IPS-NIHi11 (cell line): ENCODE data around the gene DLK1.

Experiments used
- DNase-seq: peaks from one replicate; pipeline ENCODE4 v3.0.0; 2012; ENCODE audit warnings: mixed read lengths, low spot score

The DLK1 gene

DNA sequence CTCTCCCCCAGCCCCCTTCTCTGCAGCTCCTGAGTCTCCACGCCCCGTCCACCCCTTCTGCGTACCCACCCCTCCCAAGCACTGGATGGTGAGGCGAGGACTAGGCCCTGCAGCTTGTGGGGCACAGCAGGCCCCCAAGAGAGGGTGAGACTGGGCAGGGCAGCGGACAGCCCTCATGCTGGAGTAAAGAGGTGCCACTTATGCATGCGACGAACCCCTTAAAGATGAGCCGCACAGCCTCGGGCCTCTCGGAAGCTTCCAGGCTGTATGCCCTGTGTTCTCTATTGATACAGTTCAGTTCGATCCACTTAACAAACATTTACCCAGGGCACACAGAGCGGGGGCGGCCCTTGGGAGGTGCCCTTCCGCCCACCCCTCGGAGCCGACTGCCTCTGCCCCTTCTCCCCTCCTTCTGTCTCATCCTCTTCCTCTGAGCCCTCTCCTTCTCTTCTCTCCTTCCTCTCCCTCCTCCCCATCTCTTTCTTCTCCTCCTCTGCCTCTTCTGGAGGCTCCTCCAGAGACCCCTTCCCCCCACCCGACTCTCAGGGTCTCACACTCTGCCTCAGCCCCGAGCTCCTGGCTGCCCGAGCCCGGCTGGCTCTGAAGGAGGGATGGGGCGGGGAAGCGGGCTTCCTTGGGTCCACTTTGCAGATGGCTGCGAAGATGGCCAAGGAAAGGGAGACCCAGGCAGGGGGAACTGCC lies 32.7 kb upstream of the DLK1 start:
- DNase-seq = no peak

DNA sequence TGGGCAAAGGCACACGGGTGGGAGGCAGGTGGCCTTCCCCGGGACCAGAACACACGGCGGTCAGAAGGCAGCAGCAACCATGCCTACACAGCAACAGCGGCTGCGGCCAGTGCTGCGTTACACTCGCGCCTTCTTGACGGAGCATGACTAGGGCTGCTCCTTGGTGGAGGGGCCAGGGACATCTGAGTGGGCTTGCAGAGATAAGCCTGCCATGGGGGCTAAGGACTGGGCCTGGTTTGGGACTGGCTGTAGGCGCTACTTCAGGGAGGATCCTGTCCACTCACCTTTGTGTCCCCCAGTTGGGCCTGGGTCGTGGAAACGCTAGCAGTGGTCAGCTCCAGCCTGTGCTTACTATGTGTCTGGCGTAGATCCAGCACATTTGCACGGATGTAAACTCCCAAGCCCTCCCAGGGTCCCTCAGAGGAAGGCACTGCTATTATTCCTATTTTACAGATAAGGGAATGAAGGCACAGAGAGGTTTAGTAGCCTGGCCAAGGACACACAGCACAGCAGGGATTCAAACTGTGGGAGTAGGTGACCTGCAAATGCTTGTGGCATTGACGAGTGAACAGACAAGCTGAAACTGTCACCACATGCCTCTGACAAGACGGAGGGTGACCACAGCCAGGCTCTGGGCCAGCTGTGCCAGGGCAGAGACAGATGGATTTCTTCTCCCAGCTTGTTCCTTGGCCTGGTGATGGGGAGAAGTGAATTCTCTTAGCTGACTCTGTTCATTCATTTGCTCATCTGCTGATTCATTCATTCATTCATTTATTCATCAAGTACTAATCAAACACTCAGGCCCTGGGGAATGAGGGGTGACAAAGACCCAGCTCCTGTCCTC lies 31.9 kb upstream of the DLK1 start:
- DNase-seq = no peak

DNA sequence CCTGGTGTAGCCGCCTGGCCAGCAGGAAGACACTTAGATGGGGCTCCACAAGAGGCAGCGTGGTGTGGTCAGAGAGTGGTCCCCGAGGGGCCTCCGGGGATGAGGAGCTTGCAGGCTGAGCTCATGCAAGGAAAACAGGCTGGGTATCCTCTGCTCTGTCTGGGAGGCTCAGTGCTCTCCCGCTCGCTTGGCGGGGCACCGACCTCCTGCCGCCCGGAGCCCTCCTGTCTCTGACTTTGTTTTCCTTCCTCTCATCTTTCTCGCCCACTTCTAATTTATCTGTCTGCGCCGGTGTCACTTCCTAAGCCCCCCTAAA lies 31.3 kb upstream of the DLK1 start:
- DNase-seq = no peak

DNA sequence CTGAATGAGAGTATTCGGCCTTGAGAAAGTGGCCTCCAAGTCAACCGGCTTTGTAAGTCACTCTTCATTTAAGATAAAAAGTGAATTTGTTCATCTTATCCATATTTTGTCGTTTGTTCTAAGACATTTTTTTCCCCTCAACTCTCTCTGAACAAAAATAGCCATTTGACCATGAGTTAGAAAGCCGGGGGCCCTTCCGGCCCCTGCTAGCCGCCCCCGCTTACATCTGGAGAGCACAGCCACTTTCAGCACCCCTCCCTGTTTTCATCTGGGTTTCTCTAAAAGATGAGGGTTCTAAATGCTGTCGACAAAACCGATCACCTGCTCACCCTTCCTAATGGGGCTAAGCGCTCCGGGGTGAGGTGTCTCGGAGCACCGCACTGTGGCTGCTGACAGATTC lies 30.7 kb upstream of the DLK1 start:
- no peak for DNase-seq

DNA sequence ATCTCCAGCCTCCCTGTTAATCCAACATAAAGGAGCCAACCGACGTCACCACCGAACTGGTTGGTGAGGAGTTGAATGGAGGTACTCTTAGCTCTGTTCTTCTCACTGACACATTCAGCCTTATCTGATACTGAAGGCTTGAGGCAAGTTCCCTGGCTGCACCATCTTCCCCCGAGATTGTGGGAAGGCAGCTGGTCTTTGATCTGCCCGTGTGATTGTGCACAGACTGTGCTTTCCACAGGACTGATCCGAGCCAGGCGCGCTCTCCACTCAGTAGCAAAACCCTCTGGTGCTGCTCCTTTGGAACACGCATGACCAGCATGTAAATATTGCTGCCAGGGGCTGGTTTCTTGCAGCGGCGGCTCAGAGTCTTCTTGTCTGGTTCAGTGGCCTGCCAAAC lies 30.1 kb upstream of the DLK1 start:
- no peak for DNase-seq

DNA sequence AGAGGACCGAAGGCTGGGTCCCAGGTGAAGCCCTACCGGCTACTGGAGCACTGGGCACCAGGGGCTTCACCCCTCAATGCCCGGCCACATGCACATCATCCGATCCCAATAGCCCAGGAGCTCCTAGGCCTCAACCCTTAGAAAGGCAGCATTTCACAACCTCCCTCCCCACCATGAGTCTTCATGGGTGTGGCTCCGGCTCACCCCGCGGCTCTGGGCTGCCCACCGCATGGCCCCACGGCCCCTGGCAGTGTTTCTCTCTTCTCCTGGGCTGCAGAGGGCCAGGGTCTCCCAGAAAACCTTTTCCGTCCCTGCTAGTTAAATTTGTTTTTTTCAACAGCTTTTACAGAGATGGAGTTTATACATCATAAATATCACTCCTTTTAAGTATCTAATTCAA lies 28.6 kb upstream of the DLK1 start:
- no peak for DNase-seq

DNA sequence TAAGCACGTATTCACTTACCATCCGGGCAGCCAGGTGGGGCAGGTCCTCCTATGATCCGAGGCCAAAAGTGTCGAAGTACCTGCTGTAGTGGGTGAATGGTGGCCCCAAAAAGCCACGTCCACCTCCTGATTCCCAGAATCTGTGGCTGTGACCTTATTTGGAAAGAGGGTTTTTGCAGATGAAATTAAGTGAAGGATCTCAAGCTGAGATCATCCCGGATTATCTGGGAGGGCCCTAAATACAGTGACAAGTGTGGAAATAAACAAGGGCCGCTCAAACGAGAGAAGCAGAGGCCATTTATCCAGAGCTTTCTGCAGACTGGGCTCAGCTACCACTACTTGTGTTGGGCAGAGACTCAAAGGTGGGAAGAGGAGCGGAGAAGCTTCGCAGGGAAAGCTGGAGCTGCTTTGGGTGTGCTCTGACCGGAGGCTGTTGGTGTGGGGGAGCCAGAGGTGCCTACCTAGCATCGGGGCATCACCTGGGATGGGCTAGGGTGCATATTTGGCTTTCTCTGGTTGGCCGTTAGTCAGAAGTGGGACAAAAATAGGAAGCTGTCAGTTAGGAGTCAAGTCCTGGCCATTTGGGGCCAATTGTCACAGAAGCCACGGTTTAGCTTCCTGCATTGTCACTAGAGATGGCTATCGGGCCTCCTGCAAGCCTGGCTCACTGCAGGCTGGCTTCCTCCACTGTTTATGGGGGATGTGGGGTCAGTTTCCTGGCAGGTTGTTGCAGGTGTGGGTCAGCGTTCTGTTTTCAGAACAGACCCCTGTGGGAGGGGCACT lies 27.8 kb upstream of the DLK1 start:
- no peak for DNase-seq

DNA sequence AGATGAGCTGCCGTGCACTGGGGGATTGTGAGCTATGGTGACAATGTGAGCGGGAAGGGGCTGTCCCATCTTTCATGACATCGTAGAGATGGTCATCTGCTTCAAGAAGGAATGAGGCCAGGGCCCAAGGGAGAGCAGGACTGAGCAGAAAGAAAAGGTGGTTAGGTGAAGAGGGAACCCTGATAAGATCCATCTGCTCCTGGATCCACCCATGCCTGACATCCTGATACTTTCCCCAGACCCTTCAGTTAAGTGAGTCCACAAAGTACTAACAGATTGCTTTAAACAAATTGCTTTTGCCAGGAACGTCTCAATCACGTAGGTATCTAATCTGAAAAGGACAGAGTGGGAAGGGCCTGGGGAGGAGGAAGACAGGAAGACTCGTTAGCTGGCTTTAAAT lies 25.4 kb upstream of the DLK1 start:
- no peak for DNase-seq

DNA sequence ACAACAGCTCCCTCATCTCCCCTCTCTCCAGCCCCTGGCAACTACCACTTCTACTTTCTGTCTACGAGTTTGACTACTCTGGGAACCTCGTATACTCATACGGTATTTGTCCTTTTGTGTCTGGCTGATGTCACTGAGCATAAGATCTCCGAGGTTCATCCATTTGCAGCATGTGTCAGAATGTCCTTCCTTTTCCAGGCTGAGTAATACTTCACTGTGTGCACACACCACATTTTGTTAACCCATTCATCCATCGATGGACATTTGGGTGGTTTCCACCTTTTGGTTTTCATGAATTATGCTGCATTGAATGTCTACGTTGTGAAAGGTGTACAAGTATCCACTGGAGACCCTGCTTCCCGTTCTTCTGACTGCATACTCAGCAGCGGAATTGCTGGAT lies 24.1 kb upstream of the DLK1 start:
- DNase-seq = no peak

DNA sequence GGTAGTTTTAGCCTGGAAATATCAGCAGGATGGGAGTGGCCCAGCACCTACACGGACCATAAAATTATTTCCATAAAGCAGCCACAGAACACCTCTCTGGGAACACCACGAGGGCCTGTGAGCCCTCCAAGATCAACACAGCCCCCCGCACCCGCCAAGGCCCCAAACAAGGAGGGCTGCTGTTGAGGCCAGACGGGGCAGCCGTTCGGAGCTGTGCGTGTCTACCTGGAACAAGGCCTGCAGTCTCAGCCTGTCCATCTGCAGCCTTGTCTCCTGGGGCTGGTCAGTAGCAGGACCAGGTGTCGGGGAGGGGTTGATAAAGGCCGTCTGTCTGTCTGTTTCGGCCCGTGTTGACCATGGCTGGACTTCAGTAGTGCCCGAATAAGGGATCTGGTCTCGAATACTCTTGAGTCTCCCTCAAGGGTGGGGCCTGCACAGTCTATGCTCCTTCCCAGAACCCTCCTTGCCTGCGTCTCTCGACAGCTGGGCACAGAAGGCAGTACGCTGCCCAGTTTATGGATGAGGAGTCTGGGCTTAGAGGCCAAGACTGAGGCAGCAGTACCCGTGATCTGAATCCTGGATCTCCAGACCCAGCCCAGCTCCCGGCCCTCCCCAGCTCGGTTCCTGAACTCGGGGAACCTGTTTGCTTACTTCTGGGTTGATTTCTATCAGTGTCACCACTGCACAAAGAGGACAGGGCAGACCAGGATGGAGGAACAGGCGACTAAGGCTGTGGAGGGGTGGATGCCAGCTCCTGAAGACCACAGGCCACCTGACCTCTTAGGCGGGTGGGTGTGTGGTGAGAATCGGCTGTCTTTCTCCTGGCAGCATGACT lies 23.1 kb upstream of the DLK1 start:
- DNase-seq = no peak

DNA sequence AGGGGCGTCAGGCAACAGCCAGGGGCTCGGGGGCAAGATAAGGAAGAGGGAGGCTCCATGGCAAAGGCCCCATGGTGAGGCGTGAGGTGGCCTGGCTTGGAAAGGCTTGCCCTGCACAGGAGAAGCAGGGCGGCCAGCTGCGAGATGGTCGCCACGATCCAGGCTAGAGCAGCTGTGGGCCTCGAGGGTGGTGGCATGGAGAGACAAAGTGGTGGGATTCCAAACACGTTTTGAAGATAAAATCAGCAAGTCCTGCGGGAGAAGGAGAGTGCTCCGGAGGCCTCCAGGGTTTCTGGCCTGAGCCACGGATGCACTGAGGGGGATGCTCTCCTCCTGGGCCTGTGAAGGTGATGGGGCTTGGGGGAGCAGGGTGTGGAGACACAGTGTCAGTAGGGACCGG lies 20.5 kb upstream of the DLK1 start:
- no peak for DNase-seq

DNA sequence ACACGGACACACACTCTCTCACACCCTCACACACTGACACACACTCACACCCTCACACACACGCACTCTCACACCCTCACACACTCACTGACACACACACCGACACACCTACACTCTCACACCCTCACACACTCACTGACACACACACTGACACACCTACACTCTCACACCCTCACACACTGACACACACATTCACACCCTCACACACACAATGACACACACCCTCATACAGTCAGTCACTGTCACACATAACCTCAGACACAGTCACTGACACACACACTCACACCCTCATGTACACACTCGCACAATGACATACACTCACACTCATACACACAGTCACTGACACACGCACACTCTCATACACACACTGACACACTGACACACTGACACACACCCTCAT lies 19.8 kb upstream of the DLK1 start:
- DNase-seq = no peak

DNA sequence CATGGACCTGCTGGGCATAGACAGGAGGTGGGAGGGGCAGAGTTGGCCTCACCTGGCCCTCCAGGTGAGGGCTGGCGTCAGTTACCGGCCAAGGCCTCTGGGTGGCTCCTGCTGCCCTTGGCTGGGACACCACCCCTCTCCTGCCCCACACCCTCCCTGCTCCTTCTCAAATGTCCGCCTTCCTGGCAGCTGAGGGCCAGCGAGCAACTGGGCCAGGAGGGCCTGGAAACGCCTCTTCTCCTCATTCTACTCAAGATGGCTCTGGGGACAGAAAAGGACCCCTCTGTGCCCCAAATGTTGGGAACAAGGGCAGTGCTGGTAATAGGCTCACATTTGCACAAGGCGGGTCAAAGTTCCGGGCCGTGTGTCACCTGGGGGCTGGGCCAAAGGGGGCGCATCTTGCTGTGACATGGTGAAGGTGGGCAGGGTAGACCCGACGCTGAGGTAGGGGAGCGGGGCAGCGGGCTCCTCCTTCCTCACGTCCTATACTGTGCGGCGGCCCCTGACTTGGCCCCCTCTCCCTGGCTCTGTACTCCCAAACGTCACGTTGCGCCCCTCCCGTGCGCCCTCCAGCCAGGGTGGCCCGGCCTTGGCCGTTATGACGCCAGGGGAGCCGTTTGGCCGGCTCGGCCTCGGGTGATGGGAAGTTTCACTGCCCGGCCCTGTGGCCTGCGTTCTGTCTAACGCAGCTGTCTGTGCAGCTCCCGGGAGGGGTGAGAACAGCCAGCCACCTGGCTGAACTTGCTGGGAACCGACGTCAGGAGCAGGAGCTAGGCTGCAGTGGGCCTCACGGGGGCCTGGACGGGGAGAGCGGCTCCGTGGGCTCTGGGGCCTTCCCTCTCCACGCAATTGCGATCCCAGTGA lies 18.0 kb upstream of the DLK1 start:
- DNase-seq = peak; percentile 87

DNA sequence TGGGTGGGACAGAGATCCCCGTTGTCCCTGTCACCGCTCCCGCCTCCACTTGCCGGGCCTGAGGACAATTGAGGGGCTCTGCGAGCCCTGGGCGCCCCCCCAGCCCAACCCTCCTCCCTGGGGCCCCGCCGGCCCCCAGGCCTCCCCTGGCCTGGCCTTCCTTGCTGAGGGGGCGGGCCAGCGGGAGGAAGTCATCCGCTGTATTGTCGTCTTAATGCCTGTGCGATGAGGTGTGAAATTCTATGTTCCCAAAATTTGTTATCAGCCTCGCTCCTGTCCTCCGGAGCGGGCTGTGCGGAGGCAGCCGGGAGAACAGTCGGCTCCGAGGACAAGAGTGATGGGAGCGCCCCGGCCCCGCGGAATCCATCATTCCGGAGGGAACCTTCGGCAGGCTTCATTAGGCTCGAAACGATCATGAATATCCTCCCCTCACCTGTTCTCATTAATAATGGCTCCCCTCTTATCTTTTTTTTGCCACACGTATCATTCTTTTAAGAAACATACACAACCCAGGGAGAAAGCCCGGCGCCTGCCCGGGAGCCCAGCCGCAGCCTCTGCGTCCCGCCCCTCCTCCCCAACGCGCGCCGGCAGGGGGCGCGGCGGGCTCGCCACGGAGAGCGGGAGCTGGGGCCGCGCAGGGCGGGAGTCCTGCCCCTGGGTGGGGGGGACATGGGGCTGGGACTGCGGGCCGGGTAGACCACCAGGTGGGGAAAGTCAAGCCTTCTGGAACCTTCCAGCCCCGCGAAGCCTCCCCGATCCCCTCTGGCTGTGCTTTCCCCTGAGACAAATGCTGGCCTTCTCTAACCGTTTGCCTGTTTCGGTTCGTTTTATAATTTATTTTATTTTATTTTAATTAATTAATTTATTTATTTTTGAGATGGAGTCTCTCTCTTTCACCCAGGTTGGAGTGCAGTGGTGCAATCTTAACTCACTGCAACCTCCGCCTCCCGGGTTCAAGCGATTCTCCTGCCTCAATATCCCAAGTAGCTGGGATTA lies 17.1 kb upstream of the DLK1 start:
- peak; percentile 69 for DNase-seq

DNA sequence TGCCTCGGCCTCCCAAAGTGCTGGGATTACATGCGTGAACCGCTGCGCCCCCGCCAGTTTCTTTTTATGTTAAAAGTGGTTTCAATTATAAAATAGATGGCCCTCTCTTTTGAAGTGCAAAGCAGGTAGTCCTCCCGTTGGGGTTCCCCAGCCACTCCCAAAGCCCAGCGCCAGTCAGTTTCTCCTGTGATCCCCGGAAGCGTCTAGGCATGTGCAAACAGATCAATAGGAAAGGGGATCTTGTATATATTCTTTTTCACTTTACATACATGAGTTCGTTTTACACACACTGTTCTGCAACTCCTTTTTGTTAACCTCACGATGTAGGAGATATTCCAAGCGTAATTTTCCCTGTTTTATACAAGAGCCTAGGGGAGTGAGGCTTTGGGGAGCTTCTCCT lies 16.3 kb upstream of the DLK1 start:
- DNase-seq = no peak

DNA sequence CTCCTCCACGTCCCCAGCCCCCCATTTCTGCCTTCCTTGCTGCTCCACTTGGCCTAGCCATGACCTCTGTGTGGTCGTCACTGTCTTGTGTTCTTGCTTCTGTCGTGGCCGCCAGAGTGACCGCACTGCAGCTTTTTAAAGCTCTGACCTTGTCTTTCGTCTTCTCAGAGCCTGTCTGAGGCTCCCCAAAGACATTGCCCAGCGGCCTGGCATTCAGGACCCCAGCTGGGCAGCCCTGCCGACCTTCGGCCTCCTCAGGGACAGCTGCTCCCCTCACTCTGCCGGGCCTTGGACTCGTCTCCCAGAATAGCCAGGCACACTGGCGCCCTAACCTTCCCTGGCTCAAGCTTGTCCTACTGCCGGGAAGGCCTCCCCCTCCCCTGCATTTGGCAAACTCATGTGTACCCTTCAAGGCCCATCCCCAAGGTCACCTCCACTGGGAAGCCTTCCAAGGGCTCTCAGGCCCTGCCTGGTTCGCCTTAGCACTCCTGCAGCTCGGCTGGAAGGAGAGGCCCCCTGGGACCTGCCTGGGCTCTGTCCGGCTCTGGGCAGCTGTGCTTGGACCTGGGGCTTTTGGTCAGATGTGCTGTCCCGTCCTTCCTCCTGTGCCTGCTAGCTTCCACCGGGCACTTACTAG lies 15.7 kb upstream of the DLK1 start:
- no peak for DNase-seq

DNA sequence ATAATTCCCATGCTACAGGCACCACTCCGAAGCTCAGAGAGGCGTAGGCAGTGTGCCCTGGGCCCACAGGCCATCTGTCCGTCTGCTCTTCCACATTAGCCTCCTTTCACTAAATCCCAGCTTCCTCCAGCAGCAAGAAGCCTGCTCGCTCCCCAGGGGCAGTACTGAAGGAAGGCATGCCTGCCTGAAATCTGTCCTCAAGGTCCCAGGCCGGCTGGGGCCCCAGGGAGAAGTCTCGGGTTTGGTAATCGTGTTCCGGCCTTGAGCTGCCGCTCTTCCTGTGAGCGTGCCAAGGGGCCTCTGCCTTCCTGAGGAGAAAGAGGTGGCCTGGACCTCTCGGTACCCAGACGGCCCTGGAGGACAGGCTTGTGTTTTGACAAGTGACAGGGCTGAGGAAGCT lies 15.2 kb upstream of the DLK1 start:
- no peak for DNase-seq

DNA sequence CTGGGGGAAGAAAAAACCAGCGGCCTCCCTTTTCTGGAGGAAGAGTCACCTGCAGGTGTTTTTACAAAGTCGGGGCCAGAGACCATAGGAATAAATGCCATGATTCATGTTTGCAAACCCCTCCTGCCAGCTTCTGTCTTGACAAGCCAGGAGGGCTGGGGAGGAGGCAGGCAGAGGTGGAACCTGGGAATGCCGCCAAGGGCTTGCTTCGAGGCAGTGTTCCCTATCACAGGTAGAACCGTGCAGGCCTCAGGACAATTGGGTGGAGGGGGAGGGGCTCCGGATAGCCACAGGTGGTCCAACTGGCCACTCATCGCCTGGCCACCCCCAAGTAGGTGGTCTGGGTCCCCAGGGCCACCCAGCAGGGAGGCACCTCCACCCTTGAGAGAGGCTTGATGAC lies 14.2 kb upstream of the DLK1 start:
- no peak for DNase-seq

DNA sequence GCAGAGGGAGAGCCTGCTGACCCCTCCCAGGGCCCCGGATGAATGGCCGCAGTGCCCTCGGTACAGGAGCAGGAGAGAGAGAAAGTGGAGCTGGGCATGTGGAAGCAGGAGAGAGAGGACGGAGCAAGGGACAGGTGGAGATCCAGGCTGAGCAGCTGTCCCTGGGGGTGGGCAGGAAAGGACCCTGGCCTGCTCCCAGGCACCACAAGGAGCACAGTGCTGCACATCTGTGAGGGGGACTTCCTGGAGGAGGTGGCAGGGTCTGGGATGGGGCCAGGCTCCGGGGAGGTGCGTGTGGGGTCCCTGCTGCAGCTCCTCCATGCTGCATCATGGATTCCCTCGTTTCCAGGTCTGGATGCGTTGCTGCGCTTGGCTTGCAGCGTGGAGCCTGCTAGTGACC lies 13.0 kb upstream of the DLK1 start:
- no peak for DNase-seq
